Type B pancreatic cell (in vitro differentiated cells): ENCODE data around the gene MRPL17. TPM values are rescaled to one million over a fixed set of nuclear protein-coding genes. Genes with fewer than 3 reads are reported as not detected.
A peak's percentile ranks its signal among the peaks of the same experiment; 100 is the strongest.

Experiments
- DNase-seq: peaks from one replicate; pipeline ENCODE4 v3.0.0; 2021; ENCODE audit warnings: mixed read lengths; ENCODE audit not compliant: unreplicated experiment; ENCODE audit errors: extremely low spot score
- H3K27ac Mint-ChIP-seq: 2 replicates; pipeline ENCODE4 v1.8.0; 2021; ENCODE audit warnings: mild to moderate bottlenecking, mixed read lengths
- H3K27me3 Mint-ChIP-seq: 2 replicates; pipeline ENCODE4 v1.8.0; 2021; ENCODE audit warnings: mixed read lengths
- H3K36me3 Mint-ChIP-seq: 2 replicates; pipeline ENCODE4 v1.8.0; 2021; ENCODE audit warnings: mixed read lengths
- H3K4me1 Mint-ChIP-seq: one replicate; pipeline ENCODE4 v1.8.0; 2021; ENCODE audit warnings: mixed read lengths; ENCODE audit not compliant: unreplicated experiment
- H3K4me3 Mint-ChIP-seq: 2 replicates; pipeline ENCODE4 v1.8.0; 2021; ENCODE audit warnings: mild to moderate bottlenecking, mixed read lengths
- H3K9me3 Mint-ChIP-seq: 2 replicates; pipeline ENCODE4 v1.8.0; 2021; ENCODE audit warnings: mixed read lengths
- CTCF ChIP-seq: fragments of 200-600 bp; sonication (generic); conservative IDR thresholded peaks from 2 replicates; pipeline ENCODE4 v1.5.0; 2021; ENCODE audit warnings: antibody characterized with exemption, mild to moderate bottlenecking
- long read RNA-seq: library from polyadenylated mRNA; unstranded; transcript quantifications from one replicate; pipeline ENCODE4 v2.0.0, GENCODE V29; 2020
- total RNA-seq: library from RNA; stranded (reverse); gene quantifications from 2 replicates; pipeline ENCODE4 v1.2.1, GENCODE V29; 2021; ENCODE audit warnings: low replicate concordance

The MRPL17 gene
- total RNA-seq: 46.6 and 67.3 TPM in 2 replicates
- long read RNA-seq, transcript MRPL17-201 (3 exons, 1,969 nt): major isoform, 39 of 50 reads
- long read RNA-seq, partial matches to known transcripts: 0 of 50 reads
- long read RNA-seq, other reads (novel, unspliced or antisense): 7 of 50 reads

- peaks cover 11% of the 10 kb centered on the region for H3K4me1 Mint-ChIP-seq
- H3K27me3 Mint-ChIP-seq: peaks cover 4% of the 10 kb centered on the region
- peak; percentile 99 for DNase-seq
- H3K36me3 Mint-ChIP-seq: peaks cover 15% of the 10 kb centered on the region
- TF ChIP-seq CTCF: peak; percentile 95
- H3K9me3 Mint-ChIP-seq: no peaks in the 10 kb centered on the region
- H3K4me3 Mint-ChIP-seq: peak within 1 kb of the TSS; percentile 99
- H3K27ac Mint-ChIP-seq: peak within 1 kb of the TSS; percentile 87
These were observed at the start of gene MRPL17 for GRCh38 chr11:6682936-6683861. Gene MRPL17, minus strand, starts transcription at chr11:6683340. Its CDS starts 44 bp downstream, at chr11:6683296.

GRCh38 chr11:6727971-6728760, 45.0 kb upstream of the MRPL17 start:
- TF ChIP-seq CTCF: no peak
- no peak for DNase-seq
- H3K4me1 Mint-ChIP-seq: no peaks in the 10 kb centered on the region
- H3K36me3 Mint-ChIP-seq: no peaks in the 10 kb centered on the region
- no peak overlapping the region for H3K27ac Mint-ChIP-seq
- no peaks in the 10 kb centered on the region for H3K9me3 Mint-ChIP-seq
- H3K4me3 Mint-ChIP-seq: no peak overlapping the region
- peaks cover 24% of the 10 kb centered on the region for H3K27me3 Mint-ChIP-seq

GRCh38 chr11:6725386-6725896, 42.3 kb upstream of the MRPL17 start:
- Mint-ChIP-seq H3K9me3 (no peaks in the 10 kb centered on the region), H3K27ac (no peak overlapping the region), H3K4me3 (no peak overlapping the region), H3K27me3 (peaks cover 28% of the 10 kb centered on the region), H3K4me1 (no peaks in the 10 kb centered on the region), H3K36me3 (no peaks in the 10 kb centered on the region)
- no peak for TF ChIP-seq CTCF
- DNase-seq: no peak

GRCh38 chr11:6724013-6724412, 40.9 kb upstream of the MRPL17 start:
- Mint-ChIP-seq H3K9me3 (no peaks in the 10 kb centered on the region), H3K27me3 (peaks cover 28% of the 10 kb centered on the region), H3K27ac (no peak overlapping the region), H3K4me1 (no peaks in the 10 kb centered on the region), H3K36me3 (no peaks in the 10 kb centered on the region), H3K4me3 (no peak overlapping the region)
- no peak for TF ChIP-seq CTCF
- DNase-seq: no peak

GRCh38 chr11:6721343-6721742, 38.2 kb upstream of the MRPL17 start:
- H3K4me1 Mint-ChIP-seq: no peaks in the 10 kb centered on the region
- no peak for TF ChIP-seq CTCF
- peaks cover 21% of the 10 kb centered on the region for H3K27me3 Mint-ChIP-seq
- H3K9me3 Mint-ChIP-seq: peaks cover 5% of the 10 kb centered on the region
- H3K27ac Mint-ChIP-seq: no peak overlapping the region
- DNase-seq: no peak
- H3K36me3 Mint-ChIP-seq: no peaks in the 10 kb centered on the region
- H3K4me3 Mint-ChIP-seq: no peak overlapping the region
